Lower leg skin (tissue), 3 donors: ENCODE data around the gene TGFBR3.

Source experiments
- POLR2A ChIP-seq, 2 donors: fragments of 450-650 bp; IDR thresholded peaks; one replicate each; pipeline ENCODE4 v1.6.1; 2016 to 2017; ENCODE audit warnings: antibody characterized with exemption in 2 of 2, mild to moderate bottlenecking in 1 of 2, moderate library complexity in 1 of 2
- TF ChIP-seq, protein P1 (sequence below), 3 donors: fragments of 450-650 bp; IDR thresholded peaks; one replicate each; pipeline ENCODE4 v1.5.1; 2016; ENCODE audit warnings: antibody characterized with exemption in 3 of 3, mild to moderate bottlenecking in 3 of 3, moderate library complexity in 2 of 3

- TF ChIP-seq POLR2A (IDR thresholded peaks at IDR 0.05): no peak
- TF ChIP-seq, protein P1, sequence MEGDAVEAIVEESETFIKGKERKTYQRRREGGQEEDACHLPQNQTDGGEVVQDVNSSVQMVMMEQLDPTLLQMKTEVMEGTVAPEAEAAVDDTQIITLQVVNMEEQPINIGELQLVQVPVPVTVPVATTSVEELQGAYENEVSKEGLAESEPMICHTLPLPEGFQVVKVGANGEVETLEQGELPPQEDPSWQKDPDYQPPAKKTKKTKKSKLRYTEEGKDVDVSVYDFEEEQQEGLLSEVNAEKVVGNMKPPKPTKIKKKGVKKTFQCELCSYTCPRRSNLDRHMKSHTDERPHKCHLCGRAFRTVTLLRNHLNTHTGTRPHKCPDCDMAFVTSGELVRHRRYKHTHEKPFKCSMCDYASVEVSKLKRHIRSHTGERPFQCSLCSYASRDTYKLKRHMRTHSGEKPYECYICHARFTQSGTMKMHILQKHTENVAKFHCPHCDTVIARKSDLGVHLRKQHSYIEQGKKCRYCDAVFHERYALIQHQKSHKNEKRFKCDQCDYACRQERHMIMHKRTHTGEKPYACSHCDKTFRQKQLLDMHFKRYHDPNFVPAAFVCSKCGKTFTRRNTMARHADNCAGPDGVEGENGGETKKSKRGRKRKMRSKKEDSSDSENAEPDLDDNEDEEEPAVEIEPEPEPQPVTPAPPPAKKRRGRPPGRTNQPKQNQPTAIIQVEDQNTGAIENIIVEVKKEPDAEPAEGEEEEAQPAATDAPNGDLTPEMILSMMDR (IDR thresholded peaks at IDR 0.05): no peak
Observed at GRCh38 chr1:91853397-91853796, 32.6 kb downstream of the TGFBR3 start.
